ENCODE results near the gene CD22.
"Not testable (repeated sequence)": the region's sequence is repeated elsewhere in the genome, so short reads cannot be mapped to it uniquely, and the experiment has no call there.

CD22 gene

DNA sequence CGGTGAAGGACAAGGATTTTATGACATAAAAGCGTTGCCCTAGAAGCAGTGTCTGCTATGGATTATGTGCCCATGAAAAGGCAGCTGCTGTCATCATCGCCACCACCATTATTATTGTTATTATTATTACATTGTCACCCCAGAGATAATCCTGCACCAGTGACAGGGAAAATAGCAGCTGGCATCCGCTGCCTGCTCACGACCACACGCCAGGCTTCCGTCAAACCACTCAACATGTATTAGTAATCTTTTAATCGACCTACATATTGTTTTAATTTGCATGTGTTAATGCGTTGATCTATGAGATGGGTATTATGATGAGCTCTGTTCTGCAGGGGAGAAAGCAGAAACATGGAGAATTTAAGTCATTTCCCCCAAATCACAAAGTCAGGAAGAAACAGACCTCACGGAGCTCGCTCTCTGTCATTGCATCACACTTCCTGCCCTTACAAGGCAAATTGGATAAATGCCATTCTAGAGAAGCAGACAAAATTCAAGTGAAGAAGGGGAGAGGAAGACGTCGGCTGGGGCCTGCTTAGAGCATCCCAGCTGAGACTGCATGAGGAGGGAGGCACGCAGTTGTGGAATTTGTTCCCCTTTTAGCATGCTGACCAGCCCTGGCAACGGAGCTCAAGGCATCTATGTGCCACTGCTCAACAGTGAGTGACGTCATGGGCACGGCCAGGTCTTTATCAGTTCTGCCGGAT, 29.0 kb downstream of the CD22 start, which contains the start of gene FFAR3:
TSS of gene FFAR3 (plus strand) at position 594 of the 707 bp plus-strand sequence. CDS start 431 bp downstream, outside the sequence.
- FAIRE-seq (no peak), DNase-seq (ENCODE audit: low spot score) (no peak)

DNA sequence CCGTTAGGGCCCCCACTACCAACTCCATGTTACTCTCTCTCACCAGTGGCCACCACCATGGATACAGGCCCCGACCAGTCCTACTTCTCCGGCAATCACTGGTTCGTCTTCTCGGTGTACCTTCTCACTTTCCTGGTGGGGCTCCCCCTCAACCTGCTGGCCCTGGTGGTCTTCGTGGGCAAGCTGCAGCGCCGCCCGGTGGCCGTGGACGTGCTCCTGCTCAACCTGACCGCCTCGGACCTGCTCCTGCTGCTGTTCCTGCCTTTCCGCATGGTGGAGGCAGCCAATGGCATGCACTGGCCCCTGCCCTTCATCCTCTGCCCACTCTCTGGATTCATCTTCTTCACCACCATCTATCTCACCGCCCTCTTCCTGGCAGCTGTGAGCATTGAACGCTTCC, 29.8 kb downstream of the CD22 start:
- not testable (repeated sequence) for DNase-seq (ENCODE audit: low spot score)
- FAIRE-seq: peak; percentile 53

DNA sequence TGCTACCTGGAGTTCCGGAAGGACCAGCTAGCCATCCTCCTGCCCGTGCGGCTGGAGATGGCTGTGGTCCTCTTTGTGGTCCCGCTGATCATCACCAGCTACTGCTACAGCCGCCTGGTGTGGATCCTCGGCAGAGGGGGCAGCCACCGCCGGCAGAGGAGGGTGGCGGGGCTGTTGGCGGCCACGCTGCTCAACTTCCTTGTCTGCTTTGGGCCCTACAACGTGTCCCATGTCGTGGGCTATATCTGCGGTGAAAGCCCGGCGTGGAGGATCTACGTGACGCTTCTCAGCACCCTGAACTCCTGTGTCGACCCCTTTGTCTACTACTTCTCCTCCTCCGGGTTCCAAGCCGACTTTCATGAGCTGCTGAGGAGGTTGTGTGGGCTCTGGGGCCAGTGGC, 30.4 kb downstream of the CD22 start:
- FAIRE-seq: not testable (repeated sequence)

DNA sequence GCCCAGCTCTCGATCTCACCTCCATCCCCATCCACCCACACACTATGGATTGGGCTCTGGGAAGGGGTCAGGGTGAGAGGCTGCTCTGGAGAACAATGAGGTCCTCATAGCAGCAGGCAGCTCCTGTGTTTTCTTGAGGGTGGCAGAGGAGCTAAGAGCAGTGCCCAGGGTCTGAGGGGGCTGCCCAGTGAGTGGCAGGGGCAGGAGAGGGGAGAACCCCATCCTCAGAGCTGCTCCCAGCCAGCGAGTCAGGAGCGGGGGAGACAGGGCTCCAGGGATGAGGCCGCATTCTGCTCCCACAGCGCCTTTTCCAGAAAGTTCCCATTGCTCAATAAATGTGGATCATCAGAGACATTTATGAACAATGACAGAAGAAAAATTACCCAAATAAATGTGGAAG, 31.1 kb downstream of the CD22 start:
- not testable (repeated sequence) for FAIRE-seq; DNase-seq (ENCODE audit: low spot score)

More for the DNA sequence above, 30.4 kb downstream of the CD22 start:
- not testable (repeated sequence) for DNase-seq (ENCODE audit: low spot score)

DNA sequence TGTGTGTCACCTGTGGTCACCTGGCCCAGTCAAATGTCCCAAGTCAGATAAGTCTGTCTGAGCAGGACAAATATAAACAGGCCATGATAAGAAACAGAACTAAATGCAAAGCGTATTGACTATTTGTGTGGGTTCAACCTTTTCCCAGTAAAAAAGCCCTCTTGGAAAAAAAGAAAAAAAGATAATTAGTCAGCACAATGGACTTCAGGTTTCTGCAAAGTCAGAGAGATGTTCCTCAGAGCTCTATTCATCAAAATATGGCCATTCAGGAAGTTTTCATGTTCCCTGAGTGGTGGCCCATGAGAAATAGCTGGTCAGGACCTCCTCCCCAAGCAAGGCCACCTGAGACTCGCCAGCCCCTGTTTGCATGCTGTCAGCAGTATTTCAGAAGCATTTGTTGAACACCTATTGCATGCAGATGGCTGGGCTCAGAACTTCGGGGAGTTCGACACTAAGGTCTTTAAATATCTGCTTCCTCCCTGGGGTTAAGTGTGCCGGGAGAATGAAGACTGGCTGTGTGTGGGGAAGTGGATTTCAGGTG, 32.0 kb downstream of the CD22 start:
- no peak for DNase-seq (ENCODE audit: low spot score)
- no peak for FAIRE-seq

DNA sequence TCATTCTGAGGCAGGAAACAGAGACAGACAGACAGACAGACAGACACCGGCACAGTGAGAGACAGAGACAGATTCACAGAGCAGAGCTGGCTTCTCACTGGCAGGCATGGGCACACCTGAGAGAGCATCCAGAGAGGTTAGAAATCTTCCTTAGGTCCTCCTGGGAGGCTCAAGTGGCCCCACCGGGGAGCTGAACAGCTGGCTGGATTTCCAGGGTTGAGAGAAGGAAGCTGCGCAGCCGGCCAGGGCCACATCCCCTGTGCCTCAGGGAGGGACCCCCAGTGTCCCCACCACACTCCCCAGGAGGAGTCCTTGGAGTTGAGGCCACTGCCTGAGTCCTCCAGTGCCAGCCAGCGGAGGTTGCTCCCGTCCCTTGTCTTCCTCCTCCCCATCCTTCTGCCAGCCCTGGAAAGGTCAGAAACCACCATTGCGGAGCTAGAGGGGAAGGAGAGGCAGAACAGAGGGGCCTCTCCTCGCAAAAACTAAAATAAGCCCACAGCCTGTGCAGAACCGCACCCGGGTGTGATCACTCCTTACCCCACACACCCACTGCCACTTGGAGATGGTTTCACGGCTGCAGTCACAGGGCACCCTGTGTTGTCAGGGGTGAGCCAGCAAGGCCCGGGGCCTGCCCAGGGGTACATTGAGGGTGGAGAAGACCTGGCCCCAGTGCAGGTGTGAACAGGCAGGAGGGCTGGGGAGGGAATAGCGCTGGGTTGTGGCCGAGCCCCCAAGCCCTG, 33.4 kb downstream of the CD22 start:
- FAIRE-seq (no peak), DNase-seq (ENCODE audit: low spot score) (no peak)

DNA sequence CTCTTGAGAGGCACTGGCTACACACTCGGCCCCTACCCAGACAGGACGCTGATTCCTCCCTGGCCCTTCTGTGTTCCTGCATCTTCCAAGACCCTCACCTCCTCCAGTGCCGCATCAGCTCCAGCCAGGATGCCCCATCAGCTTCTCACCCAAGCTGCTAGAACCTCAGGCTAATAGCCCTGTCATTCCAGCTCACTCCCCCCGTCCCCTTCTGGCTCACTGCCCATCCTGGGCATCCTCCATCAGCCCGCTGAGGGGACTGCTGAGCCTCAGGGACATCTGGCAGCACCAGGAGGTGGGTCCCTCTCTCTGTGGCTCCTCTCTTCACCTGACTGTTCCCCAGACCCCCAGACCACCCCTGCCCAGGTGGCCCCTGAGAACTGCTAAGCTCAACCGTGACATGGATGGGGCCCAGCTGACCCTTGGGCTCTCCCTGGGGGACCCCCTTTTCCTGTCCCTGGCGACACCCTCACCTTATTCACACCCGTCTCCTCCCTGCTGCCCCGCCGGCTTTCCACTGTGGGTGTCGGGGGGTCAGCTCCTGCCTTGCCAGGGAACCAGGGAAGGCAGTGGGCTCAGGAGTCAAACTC, 34.1 kb downstream of the CD22 start:
- DNase-seq (ENCODE audit: low spot score) (no peak), FAIRE-seq (no peak)

DNA sequence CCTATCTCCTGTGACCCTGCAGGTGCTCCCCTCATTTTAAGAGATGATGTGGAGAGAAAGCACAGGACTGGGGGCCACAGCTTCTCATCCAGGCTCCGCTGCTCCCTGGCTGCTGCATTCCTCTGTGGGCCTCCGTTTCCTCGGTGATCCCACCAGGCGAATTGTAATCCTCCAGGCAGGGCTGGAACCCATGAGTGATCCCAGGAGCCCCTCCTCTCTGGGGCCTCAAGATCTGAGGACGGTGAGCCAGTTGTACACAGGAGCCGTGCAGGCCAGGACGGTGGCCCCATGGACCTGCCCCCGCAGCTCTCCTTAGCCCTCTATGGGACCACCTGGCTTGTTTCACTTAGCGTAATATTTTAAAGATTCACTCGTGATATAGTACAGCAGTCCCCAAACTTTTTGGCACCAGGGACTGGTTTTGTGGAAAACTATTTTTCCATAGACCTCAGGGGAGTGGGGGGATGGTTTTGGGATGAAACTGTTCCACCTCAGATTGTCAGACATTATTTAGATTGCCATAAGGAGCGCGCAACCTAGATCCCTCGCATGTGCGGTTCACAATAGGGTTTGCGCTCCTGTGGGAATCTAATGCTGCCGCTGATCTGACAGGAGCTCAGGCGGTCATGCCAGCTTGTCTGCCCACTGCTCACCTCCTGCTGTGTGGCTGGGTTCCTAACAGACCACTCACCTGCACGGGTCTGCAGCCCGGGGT, 34.9 kb downstream of the CD22 start:
- FAIRE-seq: no peak
- DNase-seq (ENCODE audit: low spot score): no peak

DNA sequence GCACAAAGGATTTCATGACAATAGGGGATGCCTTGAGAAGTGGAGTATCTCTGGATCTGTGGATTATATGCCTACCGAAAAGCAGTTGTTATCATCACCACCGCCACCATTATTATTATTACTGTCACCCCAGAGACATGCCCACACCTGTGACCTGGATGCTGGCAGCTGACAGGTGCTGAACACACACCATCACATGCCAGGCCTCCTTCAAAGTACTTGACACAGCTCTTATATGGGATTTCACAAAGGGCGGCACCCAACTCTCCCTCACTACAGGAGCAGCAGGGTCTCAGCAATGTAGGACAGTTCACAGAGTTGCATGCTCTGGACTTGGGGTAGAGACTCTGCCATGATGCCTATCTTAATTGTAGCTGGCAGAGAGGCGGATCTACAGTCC, 36.3 kb downstream of the CD22 start:
- FAIRE-seq (no peak), DNase-seq (ENCODE audit: low spot score) (no peak)

DNA sequence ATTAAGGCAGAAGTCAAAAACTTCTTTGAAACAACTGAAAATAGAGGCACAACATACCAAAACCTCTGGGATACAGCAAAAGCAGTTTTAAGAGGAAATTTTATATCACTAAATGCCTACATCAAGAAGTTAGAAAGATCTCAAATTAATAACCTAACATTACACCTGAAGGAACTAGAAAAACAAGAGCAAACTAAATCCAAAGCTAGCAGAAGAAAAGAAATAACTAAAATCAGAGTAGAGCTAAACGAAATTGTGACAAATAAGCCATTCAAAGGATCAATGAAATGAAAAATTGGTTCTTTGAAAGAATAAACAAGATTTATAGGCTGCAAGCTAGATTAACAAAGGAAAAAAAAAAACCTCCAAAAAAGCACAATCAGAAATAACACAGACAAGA, 39.4 kb downstream of the CD22 start:
- DNase-seq (ENCODE audit: low spot score) (no peak), FAIRE-seq (no peak)

DNA sequence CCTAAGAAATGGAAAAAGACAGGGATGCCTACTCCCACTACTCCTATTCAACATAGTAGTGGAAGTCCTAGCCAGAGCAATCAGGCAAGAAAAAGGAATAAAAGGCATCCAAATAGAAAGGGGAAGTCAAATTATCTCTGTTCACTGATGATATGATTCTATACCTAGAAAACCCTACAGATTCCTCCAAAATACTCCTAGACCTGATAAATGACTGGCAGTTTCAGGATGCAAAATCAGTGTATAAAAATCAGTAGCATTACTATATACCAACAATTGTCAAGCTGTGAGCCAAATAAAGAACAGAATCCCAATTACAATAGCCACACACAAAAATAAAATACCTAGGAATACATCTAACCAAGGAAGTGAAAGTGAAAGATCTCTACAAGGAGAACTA, 40.5 kb downstream of the CD22 start:
- FAIRE-seq (no peak), DNase-seq (ENCODE audit: low spot score) (no peak)

DNA sequence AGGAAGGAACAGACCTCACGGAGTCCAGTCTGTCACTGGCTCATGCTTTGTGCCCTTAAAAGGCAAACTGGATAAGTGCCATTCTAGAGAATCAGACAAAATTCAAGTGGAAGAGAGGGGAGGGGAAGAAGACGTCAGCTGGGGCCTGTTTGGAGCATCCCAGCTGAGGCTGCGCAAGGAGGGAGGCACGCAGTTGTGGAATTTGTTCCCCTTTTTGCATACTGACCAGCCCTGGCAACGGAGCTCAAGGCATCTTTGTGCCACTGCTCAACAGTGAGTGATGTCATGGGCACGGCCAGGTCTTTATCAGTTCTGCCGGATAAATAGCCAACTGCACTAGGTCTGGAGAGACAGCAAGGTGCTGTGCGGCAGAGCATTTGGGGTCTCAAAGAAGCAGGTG, 41.7 kb downstream of the CD22 start, which contains the start of gene GPR42:
TSS of gene GPR42 (plus strand) at position 347 of the 400 bp plus-strand sequence. CDS start 292 bp downstream, outside the sequence.
- FAIRE-seq: no peak
- DNase-seq (ENCODE audit: low spot score): no peak

DNA sequence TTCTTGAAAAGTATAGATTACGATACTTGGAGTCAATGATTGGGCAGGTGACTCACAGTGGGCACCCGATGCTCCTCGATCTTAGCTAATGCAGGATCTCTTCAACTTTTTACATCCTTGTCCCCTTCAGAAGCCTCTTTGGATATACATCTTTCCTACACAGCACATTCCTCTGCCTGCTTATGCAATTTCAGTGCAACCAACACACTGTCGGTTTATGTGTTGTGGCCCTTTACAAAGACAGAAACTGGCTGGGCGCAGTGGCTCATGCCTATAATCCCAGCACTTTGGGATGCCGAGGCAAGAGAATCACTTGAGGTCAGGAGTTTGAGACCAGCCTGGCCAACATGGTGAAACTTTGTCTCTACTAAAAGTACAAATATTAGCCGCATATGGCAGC, 44.5 kb downstream of the CD22 start:
- no peak for DNase-seq (ENCODE audit: low spot score)
- FAIRE-seq: no peak

DNA sequence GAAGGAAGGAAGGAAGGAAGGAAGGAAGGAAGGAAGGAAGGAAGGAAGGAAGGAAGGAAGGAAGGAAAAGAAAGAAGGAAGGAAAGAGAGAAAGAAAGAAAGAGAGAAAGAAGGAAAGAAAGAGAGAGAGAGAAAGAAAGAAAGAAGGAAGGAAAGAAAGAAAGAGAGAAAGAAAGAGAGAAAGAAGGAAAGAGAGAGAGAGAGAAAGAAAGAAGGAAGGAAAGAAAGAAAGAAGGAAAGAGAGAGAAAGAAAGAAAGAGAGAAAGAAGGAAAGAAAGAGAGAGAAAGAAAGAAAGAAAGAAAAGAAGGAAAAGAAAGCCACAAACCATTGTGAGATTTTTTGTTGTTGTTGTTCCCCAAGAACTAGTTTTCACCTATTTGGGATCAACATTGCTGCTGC, 45.0 kb downstream of the CD22 start:
- not testable (repeated sequence) for FAIRE-seq

DNA sequence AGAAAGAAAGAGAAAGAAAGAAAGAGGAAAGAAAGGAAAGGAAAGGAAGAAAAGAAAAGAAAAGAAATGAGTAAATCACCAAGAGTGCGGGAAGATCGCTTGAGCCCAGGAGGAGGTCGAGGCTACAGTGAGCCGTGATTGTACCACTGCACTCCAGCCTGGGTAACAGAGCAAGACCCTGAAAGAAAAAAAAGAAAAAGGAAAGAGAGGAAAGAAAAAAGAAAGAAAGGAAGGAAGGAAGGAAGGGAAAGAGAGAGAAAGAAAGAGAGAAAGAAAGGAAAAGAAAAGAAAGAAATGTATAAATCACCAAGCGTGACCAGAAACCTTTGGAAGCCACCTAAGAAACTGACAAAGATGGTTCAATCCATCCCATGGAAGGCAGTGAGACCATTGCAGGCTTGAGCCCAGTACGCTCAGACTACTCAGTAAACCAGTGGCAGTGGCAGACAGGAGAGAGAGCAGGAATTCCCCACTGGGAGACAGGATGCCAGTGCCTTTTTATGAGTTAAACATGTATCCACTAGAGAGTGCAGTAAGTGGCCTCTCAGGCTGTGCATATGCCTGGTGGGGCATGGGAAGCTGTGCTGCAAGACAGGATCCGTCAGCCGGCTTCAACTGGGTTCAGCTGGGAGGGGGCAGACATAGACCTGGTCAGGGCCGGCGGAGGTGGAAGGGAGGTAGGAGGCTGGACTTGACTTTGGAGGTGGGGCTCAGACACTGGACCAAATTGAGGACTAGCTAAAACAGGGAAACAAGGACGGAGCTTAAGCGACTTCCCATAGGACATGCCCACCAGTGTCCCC, 46.7 kb downstream of the CD22 start:
- FAIRE-seq: no peak
- no peak for DNase-seq (ENCODE audit: low spot score)

More for the DNA sequence above, 45.0 kb downstream of the CD22 start:
- DNase-seq (ENCODE audit: low spot score): not testable (repeated sequence)

DNA sequence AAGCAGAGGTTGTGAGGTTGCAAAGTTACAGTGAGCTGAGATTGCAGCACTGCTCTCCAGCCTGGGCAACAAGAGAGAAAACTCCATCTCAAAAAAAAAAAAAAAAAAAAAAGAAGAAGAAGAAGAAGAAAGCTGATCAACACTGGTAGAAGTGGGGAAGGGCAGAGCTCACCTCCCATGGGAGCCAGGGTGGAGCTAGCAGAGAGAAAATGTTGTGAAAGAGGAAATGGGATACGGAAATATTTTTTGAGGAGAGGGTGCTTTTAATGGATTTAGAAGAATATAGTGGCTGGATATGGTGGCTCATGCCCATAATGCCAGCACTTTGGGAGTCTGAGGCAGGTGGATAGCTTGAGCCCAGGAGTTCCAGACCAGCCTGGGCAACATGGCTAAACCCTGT, 48.7 kb downstream of the CD22 start:
- FAIRE-seq (no peak), DNase-seq (ENCODE audit: low spot score) (no peak)

DNA sequence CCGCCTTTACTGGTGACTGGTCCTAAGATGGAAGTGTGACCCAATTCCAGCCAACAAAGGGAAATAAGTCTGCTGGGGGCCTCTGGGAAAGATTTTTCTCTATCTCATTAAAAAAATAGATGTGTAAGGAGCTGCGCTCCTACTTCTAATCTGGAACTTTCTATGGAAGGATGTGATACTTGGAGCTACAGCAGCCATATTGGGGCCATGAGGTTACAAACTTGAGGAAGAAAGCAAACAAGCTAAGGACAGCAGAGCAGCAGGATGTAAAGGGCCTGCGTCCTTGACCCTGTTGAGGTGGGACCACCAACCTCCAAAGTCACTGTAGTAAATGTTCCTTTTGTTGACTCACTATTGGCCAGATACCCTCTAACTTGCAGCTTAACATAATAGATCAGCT, 49.4 kb downstream of the CD22 start:
- no peak for DNase-seq (ENCODE audit: low spot score)
- no peak for FAIRE-seq

DNA sequence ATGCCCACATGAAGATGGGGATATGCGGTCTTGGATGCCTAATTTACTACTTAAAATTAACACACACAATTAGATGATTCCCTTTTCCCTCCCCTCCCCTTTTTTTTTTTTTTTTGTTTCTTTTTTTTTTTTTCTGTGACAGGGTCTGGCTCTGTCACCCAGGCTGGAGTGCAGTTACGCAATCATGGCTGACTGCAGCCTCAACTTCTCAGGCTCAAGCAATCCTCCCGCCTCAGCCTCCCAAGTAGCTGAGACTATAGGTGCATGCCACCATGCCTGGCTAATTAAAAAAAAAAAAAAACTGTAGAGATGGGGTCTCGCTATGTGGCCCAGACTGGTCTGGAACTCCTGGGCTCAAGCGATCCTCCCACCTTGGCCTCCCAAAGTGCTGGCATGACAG, 50.6 kb downstream of the CD22 start:
- FAIRE-seq: not testable (repeated sequence)

DNA sequence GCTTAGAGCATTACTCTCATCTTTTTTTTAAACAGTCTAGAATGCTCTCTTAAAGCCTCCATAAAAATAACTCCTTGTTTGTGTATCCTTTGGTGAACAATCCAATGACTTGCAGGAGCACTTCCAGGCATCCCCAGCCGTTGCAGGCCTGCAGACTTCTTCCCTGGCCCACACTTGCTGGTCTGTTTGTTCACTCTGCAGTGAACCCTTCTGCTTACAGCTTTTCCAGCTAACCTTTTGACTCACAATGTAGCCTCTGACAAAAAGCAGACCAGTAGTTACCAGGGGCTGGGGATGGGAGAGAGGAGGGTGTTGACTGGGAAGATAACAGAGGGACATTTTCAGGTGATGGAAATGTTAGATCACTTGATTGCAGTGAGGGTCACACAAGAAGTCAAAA, 51.0 kb downstream of the CD22 start:
- DNase-seq (ENCODE audit: low spot score) (no peak), FAIRE-seq (no peak)

More for the DNA sequence above, 50.6 kb downstream of the CD22 start:
- DNase-seq (ENCODE audit: low spot score): not testable (repeated sequence)

DNA sequence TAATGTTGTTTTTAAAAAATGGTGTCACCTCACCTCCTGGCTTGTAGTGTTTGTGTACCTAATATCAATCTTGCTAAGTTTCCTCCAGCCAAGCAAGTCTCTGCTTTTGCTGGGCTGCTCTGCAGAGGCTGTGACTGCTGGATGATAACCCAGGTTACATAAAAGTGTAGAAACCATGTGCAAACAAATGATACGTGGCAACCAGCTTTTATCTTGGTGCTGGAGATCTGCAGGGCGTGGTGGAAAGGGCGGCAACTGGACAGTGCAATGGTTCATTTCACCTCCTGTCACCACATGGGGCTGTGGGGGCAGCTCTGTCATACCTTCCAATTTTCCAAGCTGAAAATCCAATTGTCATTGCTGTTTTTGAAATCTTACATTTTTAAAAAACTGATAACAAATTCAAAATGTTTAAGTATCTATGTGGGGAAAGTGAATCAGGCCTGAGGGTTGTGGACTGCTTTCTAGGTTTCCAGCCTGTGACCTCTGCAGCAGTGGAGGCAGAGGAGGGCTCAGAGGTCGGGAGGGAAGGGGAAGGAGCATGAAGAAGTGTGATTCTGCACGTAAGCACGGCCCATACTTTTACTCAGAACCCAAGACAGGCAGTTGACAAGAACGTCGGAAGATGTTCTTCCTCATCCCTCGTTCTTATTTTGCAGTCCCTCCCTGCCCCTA, 51.6 kb downstream of the CD22 start:
- no peak for FAIRE-seq
- no peak for DNase-seq (ENCODE audit: low spot score)

All from urothelium cell line (cell line).